Caco-2 (cell line): ENCODE measurements around the gene SEMA6B. TPM values are rescaled to one million over a fixed set of nuclear protein-coding genes. Genes with fewer than 3 reads are reported as not detected.

ENCODE experiments used
- BruUV-seq: library from RNA; stranded (reverse); fragments of 400-500 nt; replicated peaks from 2 replicates; lab custom pipeline; 2021; lab: Mats Ljungman, UMichigan
- CTCF ChIA-PET: fragments of 300-600 bp; sonication (Branson Sonifier 250); formaldehyde crosslinking; loops from one replicate; lab custom pipeline; 2022; ENCODE audit warnings: antibody characterized with exemption; lab: Charles Lee
- POLR2A ChIA-PET: fragments of 300-600 bp; sonication (Branson Sonifier 250); formaldehyde crosslinking; loops from one replicate; lab custom pipeline; 2022; ENCODE audit warnings: antibody characterized with exemption; lab: Charles Lee
- DNase-seq, 2 experiments: peaks; one replicate each; pipeline versions ENCODE4 v3.0.0 to v3.0.0-alpha.2; 2020 to 2022
- H3K27me3 ChIP-seq: replicated peaks from 2 replicates; pipeline ENCODE4 v1.6.0; 2011; ENCODE audit warnings: low read length; ENCODE audit not compliant: control insufficient read depth, insufficient read depth
- H3K36me3 ChIP-seq: 2 replicates; pipeline ENCODE4 v1.5.1; 2011; ENCODE audit warnings: low read length; ENCODE audit not compliant: control insufficient read depth, insufficient read depth
- H3K4me1 ChIP-seq: fragments of 250-450 bp; sonication (Bioruptor Pico); 2 replicates; pipeline ENCODE4 v1.5.1; 2020; ENCODE audit warnings: mild to moderate bottlenecking
- H3K4me3 ChIP-seq: 2 replicates; pipeline ENCODE4 v1.5.1; 2011; ENCODE audit warnings: low read depth, mild to moderate bottlenecking, control low read depth, low read length
- H3K9me3 ChIP-seq: fragments of 250-450 bp; sonication (Bioruptor Pico); 2 replicates; pipeline ENCODE4 v1.5.1; 2020; ENCODE audit warnings: mild to moderate bottlenecking, moderate library complexity
- H3K27ac Mint-ChIP-seq: one replicate; pipeline ENCODE4 v1.8.0; 2022; ENCODE audit warnings: mixed read lengths; ENCODE audit not compliant: unreplicated experiment
- H3K27me3 Mint-ChIP-seq: one replicate; pipeline ENCODE4 v1.8.0; 2022; ENCODE audit warnings: mixed read lengths; ENCODE audit not compliant: insufficient read depth, unreplicated experiment
- H3K36me3 Mint-ChIP-seq: one replicate; pipeline ENCODE4 v1.8.0; 2022; ENCODE audit warnings: mild to moderate bottlenecking, mixed read lengths; ENCODE audit not compliant: insufficient read depth, unreplicated experiment
- H3K4me1 Mint-ChIP-seq: one replicate; pipeline ENCODE4 v1.8.0; 2022; ENCODE audit warnings: low read depth, mixed read lengths; ENCODE audit not compliant: unreplicated experiment
- H3K4me3 Mint-ChIP-seq: one replicate; pipeline ENCODE4 v1.8.0; 2022; ENCODE audit warnings: mild to moderate bottlenecking, moderate library complexity, mixed read lengths; ENCODE audit not compliant: unreplicated experiment
- H3K9me3 Mint-ChIP-seq: one replicate; pipeline ENCODE4 v1.8.0; 2022; ENCODE audit warnings: mixed read lengths; ENCODE audit not compliant: unreplicated experiment
- intact Hi-C: fragments of 100-400 bp; cut with micrococcal nuclease; formaldehyde crosslinking; loops from one replicate; pipeline ENCODE4 v1.10.0; 2022; ENCODE audit not compliant: unreplicated experiment
- total RNA-seq: library from RNA; stranded (reverse); gene quantifications from 2 replicates; pipeline ENCODE4 v1.2.3, GENCODE V29; 2022
- TF ChIP-seq, protein P1 (sequence below), 2 experiments: fragments of 200-600 bp in 1 of 2; IDR thresholded peaks; 1 replicate in 1 of 2; 2 replicates in 1 of 2; pipeline versions ENCODE4 v1.5.1 to v1.8.0; 2011 to 2022; ENCODE audit warnings: antibody characterized with exemption in 1 of 2, control low read depth in 1 of 2, inconsistent platforms in 1 of 2, low read depth in 1 of 2, low read length in 1 of 2, mild to moderate bottlenecking in 1 of 2, moderate library complexity in 1 of 2; ENCODE audit not compliant: insufficient read depth in 1 of 2, severe bottlenecking in 1 of 2, unreplicated experiment in 1 of 2

SEMA6B gene
- total RNA-seq, 1 experiment from 2014 or later: 0.39 TPM

DNA sequence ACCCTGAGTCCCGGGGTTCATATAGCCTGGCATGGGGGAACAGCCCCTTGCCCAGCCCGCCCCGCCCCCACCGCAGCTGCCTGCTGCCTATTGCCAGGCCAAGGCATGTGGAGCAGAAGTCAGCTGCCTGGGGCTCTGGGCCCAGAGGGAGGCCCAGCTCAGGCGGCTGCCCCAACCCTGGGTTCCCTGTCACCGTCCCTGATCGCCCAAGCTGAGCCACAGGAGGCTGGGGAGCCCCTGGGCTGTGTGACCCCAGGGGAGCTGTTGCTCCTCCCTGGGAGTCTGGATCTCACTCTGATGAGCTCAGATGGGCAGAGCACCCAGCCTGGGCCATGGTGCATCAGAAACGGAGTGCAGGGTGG is 42.6 kb downstream of the SEMA6B start:
- no peak overlapping the region for H3K27ac Mint-ChIP-seq
- H3K36me3 Mint-ChIP-seq: no peaks in the 10 kb centered on the region
- DNase-seq: no peak
- ChIA-PET POLR2A (no interaction called here), CTCF (no interaction called here)
- peaks cover 11% of the 10 kb centered on the region for H3K4me1 Mint-ChIP-seq
- BruUV-seq: no TSS peak
- H3K9me3 Mint-ChIP-seq: no peaks in the 10 kb centered on the region
- no peak overlapping the region for H3K4me3 ChIP-seq
- no peak overlapping the region for H3K4me3 Mint-ChIP-seq
- H3K27me3 ChIP-seq: no peaks in the 10 kb centered on the region
- no peaks in the 10 kb centered on the region for H3K36me3 ChIP-seq
- no peaks in the 10 kb centered on the region for H3K9me3 ChIP-seq
- no peaks in the 10 kb centered on the region for H3K27me3 Mint-ChIP-seq
- H3K4me1 ChIP-seq: peaks cover 10% of the 10 kb centered on the region
- intact Hi-C loops: no loop called here
- TF ChIP-seq, protein P1, sequence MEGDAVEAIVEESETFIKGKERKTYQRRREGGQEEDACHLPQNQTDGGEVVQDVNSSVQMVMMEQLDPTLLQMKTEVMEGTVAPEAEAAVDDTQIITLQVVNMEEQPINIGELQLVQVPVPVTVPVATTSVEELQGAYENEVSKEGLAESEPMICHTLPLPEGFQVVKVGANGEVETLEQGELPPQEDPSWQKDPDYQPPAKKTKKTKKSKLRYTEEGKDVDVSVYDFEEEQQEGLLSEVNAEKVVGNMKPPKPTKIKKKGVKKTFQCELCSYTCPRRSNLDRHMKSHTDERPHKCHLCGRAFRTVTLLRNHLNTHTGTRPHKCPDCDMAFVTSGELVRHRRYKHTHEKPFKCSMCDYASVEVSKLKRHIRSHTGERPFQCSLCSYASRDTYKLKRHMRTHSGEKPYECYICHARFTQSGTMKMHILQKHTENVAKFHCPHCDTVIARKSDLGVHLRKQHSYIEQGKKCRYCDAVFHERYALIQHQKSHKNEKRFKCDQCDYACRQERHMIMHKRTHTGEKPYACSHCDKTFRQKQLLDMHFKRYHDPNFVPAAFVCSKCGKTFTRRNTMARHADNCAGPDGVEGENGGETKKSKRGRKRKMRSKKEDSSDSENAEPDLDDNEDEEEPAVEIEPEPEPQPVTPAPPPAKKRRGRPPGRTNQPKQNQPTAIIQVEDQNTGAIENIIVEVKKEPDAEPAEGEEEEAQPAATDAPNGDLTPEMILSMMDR (IDR thresholded peaks at IDR 0.05; ENCODE audit: insufficient read depth in 1 of 2, low read depth in 1 of 2, low read length in 1 of 2, severe bottlenecking in 1 of 2, unreplicated experiment in 1 of 2): no peak

DNA sequence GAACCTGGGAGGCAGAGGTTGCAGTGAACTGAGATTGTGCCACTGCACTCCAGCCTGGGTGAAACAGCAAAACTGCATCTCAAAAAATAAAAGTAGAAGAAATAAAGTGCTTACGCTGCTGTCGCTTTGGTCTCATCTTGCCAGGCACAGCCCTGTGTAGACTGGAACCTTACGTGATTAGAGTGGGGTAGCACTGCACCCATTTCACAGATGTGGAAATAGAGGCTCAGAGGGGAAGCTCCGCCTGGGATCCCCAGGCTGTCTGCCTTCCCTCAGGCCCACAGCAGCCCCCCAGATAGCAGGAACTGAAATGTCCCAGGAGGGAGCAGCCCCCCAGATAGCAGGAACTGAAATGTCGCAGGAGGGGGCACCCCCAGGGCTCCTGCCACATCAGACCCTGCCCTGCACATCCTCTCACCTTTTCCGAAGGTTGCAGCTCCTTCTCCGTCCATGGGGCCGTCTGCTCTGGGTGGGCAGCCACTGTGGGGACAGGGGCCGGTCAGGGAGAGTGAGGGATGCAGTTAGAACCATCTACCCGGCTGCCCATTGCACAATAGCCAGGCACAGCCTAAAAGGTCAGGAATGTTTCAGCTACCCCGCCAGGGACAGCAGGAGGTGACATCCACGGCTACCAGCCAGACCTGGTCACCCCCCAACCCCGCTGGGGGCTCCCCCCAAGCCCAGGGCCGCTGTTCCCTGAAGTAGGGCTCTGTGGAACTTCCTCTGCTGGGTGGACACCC is 43.1 kb downstream of the SEMA6B start:
- no peak overlapping the region for H3K4me3 Mint-ChIP-seq
- H3K27ac Mint-ChIP-seq: no peak overlapping the region
- Histone ChIP-seq H3K36me3 (no peaks in the 10 kb centered on the region), H3K4me1 (peaks cover 5% of the 10 kb centered on the region), H3K9me3 (no peaks in the 10 kb centered on the region), H3K4me3 (no peak overlapping the region), H3K27me3 (no peaks in the 10 kb centered on the region)
- no peaks in the 10 kb centered on the region for H3K9me3 Mint-ChIP-seq
- CTCF ChIA-PET: no interaction called here
- no TSS peak for BruUV-seq
- POLR2A ChIA-PET: no interaction called here
- DNase-seq: no peak
- TF ChIP-seq, protein P1 (IDR thresholded peaks at IDR 0.05; ENCODE audit: insufficient read depth in 1 of 2, low read depth in 1 of 2, low read length in 1 of 2, severe bottlenecking in 1 of 2, unreplicated experiment in 1 of 2): no peak
- H3K4me1 Mint-ChIP-seq: peaks cover 6% of the 10 kb centered on the region
- H3K36me3 Mint-ChIP-seq: peaks cover 3% of the 10 kb centered on the region
- H3K27me3 Mint-ChIP-seq: no peaks in the 10 kb centered on the region
- intact Hi-C loops: no loop called here

DNA sequence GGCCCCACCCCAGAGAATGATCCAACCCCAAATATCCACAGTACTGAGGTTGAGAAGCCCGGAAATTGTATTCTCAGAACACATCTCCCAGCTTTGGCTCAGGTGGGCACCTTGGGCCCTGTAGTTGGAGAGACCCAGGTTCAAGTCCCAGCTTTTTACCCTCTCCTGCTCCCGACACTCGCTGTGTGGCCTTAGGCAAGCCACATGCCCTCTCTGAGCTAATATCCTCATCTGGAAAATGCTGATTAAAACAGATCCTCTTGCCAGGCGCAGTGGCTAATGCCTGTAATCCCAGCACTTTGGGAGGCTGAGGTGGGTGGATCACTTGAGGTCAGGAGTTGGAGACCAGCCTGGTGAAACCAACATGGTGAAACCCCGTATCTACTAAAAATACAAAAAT is 43.8 kb downstream of the SEMA6B start:
- no peaks in the 10 kb centered on the region for H3K27me3 Mint-ChIP-seq
- Histone ChIP-seq H3K27me3 (no peaks in the 10 kb centered on the region), H3K9me3 (no peaks in the 10 kb centered on the region), H3K4me1 (no peaks in the 10 kb centered on the region), H3K4me3 (no peak overlapping the region), H3K36me3 (no peaks in the 10 kb centered on the region)
- intact Hi-C loops: no loop called here
- BruUV-seq: no TSS peak
- H3K27ac Mint-ChIP-seq: no peak overlapping the region
- H3K4me1 Mint-ChIP-seq: no peaks in the 10 kb centered on the region
- ChIA-PET CTCF (no interaction called here), POLR2A (no interaction called here)
- TF ChIP-seq, protein P1 (IDR thresholded peaks at IDR 0.05; ENCODE audit: insufficient read depth in 1 of 2, low read depth in 1 of 2, low read length in 1 of 2, severe bottlenecking in 1 of 2, unreplicated experiment in 1 of 2): no peak
- no peak overlapping the region for H3K4me3 Mint-ChIP-seq
- no peak for DNase-seq
- H3K9me3 Mint-ChIP-seq: no peaks in the 10 kb centered on the region
- peaks cover 4% of the 10 kb centered on the region for H3K36me3 Mint-ChIP-seq
